ENCODE data around the gene C20orf204.
A peak's percentile ranks its signal among the peaks of the same experiment; 100 is the strongest.

C20orf204 gene

DNA sequence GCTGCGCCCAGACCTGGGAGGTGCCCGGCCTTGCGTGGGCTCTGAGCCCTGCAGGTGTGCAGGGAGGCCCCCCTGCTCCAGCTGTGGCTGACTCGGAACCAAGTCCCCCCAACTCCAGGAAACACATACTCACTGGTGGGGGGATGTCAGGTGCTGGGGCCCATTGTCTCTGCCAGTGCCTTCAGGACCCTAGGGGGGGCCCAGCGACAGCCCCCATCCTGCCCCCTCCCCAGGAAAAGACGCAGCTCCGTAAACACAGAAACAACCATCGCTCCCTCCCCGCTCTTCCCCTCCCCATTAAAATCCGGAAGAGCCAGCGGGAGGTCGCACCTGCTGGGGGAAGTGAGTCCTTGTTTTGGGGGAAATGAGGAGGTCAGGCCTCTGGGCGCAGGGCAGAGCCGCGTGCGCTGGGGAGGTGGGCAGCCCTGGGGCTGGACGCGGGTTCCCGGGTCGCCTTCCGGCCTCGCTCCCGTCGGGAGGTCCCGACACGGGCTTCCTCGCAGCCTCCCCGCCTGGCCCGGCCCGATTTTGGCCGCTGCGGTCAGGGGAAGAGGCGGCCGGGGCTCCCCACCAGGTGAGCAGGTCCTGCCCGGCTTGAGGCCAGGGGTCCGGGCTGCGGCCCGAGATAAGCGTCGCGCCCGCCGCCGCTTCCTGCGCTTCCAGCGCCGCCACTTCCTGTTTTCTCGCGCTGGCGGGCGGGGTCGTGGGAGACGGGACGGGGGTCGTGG is 6.2 kb downstream of the C20orf204 start:
- no peak for DNase-seq

DNA sequence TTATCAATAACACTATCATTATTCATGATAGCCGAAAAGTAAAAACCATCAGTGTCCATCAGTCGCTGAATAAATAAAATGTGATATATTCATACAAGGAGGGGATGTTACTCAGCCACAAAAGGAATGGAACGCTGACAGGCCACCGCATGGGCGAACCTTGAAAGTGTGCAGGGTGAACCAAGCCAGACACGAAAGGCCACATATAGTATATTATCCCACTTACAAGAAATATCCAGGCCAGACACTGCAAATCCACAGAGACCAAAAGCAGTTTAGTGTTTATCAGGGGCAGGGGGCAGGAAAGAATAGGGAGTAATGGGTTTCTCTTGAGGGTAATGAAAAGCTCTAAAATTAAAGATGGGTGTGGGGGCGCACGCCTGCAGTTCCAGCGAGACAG is 7.8 kb downstream of the C20orf204 start:
- no peak for DNase-seq

DNA sequence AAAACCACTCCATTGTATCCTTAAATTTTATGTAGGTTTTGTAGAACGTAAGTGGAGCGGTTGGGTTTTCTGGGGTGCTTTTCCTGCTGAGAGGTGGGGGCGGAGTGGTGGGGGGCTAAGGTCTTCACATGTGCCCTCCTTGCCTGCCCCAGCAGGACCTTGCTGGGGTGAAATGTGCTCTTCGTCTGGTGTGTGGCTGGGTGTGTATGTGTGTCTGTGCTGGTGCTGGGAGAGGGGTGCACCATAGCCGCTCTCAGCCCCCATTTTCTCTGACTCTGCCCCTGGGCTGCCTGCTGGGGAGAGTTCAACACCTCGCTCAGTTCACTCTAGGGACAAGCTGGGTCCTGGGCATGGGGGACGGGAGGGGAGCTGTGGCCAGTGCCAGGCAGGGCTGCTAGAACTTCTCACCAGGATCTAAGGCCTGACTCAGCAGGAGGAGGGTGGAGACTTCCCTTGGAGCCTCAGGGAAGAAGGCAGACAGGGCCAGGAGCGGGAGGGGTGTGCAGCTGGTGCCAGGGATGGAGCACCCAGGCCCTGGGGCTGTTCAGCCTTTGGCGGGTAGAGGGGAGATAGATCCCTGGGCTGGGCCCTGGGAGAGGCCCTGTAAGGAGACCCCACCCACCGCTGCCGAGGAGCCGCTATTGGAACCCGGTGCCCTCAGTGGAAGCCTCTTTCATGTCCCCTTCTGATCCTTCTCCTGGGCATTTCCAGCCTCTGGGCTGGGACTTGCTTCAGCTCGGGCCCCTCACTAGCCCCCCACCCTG is 8.7 kb downstream of the C20orf204 start:
- no peak for DNase-seq

DNA sequence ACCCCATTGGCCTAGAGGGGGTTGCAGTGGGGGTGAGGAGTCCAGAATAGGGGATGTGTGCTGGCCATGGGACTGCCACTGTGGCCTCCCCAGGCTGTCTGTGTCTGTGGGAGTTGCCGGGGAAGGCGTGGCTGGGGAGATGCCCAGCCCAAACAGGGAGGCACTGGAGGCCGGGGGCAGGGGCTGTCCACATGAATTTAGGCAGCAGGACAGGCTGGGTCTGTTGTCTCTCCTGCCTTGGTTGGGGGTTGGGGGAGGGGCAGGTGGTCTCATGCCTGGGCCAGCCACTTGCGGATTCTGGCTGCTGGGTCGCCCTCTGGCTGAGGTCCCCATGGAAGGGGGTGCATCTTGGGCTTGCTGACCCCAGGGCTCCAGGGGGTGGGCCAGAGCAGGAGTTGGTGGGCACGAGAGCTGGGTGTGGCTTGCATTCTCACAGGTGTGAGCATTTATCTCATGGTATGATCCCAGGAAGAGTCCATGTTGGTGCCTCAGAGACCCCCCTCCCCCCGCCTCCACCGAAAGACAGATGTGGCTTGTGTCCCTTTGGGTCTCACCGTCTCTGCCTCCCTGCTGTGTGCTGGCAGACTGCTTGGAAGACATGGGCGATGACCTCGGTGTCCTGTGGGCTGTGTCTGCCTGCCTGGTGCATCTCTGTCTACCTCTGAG is 9.5 kb downstream of the C20orf204 start:
- no peak for DNase-seq

DNA sequence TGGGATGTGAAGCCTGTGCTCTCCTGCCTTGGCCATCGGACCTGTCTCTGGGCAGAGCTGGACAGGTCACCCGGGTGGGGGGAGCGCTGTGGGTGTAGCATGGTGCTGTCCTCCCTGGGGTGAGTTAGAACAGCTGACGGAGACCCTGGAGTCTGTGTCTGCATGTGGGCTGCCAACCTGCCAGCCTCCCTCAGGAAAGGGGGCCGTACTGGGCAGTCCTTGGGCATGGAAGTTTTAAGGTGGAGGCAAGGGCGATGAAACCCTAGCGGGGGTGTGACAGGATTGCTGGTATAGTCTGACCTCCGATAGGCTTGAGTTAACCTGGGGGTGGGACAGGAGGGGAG is 11.0 kb downstream of the C20orf204 start:
- DNase-seq = no peak

DNA sequence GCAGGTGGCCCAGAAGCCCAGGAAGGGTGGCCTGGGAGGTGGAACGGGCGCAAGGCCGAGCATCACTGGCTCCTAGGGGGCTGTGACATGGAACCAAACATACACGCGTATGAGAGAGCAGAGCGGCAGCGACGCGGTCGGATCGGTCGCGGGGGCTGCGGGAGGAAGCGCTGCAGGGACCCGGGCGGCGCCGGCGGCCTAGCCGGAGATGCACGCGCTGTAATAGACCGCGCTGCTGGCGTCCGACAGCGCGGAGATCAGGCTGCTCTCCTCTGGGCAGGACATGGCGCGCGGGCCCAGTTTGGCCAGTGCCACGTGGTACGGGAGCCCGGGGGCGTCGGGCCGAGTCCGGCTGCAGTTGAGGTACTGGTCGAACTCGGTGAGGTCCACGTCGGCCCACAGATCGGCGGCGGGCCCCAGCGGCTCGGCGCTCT is 12.0 kb downstream of the C20orf204 start:
- DNase-seq = no peak

DNA sequence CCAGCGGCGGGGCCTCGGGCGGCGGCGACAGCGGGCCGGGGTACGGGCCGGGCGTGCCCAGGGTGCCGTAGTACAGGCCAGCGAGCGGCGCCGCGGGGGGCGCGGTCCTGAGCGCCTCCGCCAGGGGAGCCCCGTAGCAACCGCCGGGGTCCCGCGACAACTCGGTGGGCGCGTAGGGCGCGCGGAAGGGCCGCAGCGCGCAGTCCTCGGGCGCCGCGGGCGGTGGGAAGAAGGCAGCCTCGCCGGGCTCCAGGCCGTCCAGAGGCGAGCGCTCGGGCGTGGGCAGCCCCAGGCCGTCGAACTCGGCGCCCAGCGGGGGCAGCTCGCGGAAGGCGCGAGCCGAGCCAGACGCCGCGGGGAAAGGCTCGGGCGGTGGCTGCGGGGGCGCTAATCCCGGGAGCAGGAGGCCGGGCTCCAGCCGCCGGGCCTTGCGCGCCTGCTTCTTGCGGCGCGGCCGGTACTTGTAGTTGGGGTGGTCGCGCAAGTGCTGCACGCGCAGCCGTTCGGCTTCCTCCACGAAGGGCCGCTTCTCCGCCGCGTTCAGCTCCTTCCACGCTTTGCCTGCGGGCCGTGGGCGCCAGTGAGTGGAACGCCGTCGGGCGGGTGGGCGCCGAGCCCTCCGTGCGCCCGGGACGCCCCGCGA is 12.5 kb downstream of the C20orf204 start:
- no peak for DNase-seq

DNA sequence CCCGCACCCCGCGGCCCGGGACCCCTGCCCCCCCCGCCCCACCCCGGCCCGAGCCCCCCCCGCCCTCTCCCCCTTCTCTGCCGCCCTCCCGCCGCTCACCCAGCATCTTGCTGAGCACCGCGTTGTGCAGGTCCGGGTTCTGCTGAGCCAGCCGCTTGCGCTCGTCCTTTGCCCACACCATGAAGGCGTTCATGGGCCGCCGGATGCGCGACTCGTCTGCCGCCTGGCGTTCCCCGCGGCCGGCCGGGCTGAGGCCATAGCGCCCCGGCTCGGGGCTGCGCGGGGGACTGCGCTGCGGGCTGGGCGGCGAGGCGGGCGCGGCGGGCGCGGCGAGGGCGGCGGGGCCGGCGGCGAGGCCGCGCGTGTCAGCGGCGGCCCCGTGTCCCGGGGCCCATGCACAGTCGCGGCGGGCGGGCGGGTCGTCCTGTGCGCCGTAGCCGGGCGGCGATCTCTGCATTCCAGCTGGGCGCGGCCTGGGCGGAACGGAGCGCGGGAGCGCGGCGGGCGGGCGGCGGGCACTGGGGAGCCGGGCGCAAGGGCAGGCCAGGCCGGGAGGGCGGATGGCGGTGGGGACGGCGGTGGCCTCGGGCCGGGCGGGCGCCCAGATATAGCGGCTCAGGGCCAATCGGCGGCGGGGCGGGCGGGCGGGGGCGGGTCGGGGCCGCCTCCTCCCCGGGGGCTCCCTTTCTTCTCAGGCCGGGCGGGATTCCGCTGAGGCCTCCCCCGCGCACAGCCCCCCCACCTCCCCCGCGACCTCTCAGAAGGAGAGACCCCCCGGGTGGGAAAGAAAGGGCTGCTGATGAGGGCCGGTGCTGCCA is 13.3 kb downstream of the C20orf204 start, which contains the start of gene SOX18:
SOX18 (minus strand) TSS at position 580 of the 818 bp plus-strand sequence; CDS start at position 457, 123 bp downstream.
- peak; percentile 55 for DNase-seq

DNA sequence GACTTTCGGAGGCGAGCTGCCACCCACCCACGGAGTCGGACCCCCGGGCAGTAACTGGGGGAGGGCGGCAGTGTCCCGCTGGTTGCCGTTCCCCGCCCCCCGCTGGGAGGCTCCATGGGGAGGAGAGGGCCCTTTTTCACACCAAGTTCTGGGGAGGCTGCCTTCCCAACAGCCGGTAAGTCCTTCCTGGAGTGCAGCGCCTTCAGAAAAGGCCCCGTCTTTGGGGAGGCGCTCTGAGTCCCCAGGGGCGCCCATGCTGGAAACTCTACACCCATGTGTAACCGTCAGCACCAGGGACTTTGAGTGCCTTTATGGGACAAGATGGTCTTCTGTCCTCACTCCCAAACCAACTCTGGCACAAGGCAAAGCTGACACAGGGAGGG is 13.9 kb downstream of the C20orf204 start:
- no peak for DNase-seq

DNA sequence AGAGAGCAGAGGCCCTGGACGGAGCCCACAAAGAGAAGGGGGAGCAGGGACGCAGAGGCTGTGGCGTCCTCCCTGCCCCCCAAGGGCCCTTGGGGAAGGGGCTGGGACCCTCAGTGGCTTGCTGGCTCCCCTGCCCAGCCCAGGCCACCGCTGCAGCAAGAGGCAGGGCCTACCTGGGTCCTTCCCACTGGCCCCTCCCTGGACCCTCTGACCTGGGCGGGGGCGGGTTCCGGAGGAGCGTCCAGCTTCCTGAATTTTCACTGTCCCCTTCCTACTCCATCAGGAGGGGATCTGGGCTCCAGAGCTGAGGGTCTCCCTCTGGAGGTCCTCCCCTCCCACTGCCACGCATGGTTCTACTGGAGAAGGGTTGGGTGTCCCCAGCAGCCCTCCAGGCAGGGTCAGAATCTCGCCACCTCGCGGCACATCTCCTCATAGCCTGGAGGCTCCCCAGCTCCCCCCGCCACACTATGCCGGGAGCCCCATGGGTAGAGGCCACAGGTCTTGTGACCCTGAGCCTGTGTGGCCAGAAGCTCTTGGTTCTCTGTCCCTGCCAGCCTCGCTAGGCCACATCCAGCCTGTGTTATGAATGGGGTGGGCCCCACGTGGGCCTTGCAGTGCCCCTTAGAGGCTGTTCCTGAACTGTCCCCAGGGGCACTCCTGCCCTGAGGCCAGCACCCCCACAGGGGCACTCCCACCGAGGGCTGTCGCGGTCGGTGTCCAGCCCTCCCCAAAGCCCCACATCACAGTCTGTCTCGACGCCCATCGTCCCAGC is 14.5 kb downstream of the C20orf204 start:
- no peak for DNase-seq

DNA sequence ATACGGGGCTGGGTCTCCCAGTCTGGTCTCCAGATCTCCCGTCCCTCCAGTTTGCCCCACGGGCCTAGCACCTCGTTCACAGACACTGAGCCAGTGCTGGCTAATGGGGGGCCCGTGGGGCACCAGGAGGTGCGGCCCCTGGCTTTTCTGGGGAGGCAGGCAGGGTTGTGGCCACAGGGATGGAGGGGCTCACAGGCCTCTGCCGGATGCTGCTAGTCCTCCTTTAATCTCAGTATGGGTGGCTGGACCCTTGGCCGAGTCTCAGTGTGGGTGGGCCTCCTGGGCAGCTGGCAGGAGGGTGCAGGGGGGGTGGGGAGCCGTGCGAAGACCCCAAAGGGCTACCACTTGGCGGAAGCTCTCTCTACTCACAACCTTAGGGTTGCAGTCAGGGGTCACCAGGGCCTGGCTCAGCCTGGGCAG is 15.1 kb downstream of the C20orf204 start:
- no peak for DNase-seq

DNA sequence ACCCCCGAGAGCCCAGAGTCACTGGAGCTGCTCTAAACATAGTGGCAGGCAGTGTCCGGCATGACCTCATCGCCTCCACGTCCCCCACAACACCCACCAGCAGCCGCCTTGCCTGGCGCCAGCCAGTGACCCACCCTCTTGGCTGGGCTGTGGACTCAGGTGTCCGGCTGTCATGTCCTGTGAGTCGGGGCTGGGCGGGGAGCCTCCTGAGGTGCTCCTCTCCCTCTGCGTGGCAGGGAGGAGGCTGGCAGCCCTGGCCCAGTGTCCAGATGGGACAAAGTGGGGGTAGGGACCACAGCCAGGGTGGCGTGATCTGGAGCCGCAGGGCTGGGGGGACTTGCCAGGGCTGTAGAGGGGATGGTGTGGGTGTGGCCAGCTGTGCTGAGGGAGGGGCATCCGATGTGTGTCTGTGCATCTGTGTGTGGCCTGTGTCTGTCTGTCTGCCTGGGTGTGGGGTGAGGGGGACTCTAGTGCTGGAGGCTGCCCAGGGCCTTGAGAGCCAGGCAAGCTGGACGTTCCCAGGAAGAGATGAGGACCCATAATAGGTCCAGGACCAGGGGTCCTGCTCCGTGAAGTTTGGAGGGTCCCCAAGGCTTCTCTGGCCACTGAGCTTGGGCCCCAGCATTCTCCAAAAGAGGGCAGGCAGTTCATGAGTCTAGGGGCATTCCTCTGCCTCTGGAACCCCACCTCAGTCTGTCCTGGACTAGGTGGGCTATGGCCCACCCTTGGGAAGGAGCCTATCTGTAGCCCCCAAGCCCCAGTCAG is 15.8 kb downstream of the C20orf204 start:
- DNase-seq = no peak

DNA sequence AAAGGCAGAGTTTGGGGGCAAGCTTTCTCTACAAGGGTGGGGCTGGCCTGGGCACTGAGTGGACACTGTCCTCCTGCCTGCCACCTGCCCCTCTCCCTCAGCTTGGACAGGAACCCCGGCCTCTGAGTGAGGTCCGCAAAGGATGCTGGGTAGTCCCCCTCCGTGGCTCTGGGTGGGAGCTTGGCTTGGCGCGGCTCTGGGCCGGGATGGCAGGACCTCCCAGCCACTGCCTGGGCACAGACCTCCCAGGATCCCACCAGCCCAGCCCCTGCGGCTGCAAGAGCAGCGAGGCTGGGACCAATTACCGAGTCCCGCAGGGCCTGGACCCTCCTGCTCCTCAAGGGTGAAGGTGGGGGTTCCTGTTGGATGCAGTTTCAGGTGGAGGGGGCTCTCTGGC is 16.3 kb downstream of the C20orf204 start:
- no peak for DNase-seq

DNA sequence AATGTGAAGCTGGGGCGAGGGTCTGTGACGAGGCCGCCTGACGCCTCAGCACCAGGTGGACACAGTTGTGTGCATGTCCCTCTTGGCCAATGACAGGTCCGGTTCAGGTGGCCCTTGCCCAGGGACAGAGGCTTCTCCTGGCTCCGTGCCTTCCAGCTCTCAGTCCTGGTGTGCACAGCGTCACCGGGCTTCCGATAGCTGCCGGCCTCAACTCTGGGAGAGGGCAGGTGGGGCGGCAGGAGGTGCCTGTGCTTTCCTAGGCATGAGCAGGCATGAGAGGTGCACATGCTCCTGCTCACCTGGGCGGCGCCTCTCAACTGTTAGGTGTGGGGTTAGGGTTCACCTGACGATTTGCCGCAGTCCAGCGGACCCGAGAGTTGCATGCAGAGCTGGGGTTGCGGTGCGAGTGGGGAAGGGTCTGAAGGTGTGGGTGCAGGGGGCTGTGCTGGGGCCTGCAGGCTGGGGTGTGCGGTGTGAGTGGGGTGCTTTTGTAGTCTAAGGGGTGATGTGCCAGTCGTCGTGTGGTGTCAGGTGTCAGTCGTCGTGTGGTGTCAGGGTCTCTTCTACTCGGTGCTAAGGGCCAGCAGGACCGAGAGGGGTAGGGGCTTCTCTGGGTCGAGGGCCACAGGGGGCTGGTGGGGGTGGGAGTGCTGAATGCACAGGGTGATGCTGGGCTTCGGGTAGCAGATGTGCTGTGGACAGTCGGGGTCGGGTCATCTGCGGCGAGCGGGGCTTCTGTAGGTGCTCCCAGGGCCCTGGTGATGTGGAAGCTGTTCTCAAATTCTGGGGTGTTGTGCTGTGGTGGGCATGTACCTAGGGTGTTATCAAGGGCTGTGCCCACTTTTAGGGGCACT is 17.2 kb downstream of the C20orf204 start:
- no peak for DNase-seq

DNA sequence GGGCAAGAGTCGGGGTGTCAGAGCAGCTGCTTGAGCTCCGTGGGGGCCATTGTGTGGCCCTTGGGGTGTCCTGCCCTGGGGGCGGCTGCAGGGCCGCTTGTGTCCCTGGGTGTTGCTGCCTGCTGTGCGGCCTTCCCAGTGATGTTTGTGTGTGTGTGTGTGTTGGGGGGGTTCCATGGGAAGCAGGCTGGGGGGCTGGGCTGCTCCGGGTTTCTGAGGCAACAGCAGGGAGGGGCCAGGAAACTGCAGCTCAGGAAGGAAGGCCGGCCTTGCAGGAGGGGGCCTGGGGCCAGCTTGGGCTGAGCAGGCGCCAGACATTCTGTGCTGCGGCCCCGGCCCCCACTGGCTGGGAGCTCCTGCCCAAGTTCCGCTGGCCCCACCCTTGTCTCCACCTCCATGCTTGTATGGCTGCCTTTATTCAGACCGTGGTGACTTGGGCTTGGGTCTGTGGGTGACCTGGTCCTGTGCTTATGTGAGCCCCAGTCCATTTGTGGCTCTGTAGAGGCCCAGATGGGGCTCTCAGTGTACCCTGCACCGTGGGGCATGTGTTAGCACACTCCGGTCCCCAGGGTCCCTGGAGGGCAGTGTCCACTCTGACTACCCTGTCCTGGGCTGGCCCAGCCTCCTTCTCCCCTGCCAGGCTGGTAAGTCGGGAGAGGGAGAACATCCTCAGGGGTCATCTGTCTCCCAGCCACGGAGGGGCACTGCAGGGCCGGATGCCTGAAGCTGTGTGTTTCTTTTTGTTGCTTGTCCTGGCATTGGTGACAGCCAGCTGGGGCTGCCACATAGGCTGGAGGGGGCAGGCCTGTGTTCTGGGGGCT is 18.1 kb downstream of the C20orf204 start:
- no peak for DNase-seq

DNA sequence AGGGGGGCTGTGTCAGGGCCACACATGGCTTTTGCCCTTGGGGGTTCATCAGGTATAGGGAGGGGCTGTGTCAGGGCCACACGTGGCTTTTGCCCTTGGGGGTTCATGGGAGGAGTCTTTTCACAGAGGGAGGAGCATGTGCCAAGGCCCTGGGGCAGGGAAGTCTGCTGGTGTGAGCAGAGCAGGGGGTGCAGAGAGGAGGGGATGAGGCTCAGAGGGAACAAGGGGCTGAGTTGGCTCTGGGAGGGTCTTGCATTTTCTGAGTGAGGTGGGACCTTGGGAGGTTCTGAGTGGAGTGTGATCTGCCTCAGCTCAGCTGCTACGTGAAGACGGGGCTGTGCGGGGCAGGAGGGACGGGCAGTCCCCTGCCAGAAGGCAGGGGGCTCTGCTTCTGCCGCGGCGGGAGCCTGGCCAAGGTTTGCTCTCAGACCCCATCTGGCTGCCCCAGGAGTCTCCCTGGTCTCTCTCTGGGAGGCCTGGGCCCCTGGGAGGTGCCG is 19.5 kb downstream of the C20orf204 start:
- no peak for DNase-seq

DNA sequence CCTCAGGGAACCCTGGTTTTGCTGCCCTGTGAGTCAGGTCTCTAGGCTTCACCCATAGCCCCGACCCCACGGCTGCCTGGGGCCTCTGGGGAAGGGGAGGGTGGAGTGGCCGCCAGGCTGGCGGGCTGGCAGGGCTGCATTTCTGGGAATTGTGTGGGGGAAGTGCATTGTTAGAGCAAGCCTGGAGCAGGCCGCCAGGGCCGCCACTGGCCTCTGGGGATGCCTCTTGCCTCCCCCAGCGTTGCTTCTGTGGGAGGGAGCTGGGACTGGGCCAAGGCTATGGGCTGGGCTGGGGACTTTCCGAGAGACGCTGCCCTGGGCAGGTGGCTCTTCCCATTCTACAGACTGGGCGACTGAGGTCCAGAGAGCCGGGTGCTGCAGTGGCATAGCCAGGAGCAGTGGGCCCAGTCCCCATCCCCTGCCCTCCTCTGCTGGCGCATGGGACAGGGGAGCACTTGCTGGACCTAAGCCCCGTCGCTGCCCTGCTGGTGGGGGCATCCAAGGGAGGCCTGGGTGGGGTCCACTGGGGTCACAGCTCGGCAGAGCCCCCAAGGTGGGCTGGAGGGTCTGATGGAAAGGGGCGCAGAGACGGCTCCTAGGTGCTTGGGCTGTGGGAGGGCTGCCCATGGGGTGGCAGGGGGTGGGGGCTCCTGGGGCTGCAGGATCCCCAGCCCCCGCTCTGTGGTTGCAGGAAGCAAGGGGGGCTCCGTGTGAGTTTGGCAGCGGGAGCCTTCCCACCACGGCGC is 20.1 kb downstream of the C20orf204 start:
- DNase-seq = no peak

DNA sequence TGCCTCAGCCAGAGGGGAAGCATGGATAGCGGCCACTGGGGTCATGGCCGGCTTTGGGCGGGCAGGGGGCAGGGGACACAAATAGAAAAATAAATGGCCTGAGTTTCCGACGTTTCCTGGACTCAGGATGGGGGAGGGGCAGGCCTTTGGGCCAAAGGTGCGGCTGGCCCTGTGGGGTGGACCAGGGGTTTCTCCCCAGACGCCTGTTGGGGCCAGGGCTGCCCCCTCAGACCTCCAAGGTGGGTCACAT is 20.6 kb downstream of the C20orf204 start:
- DNase-seq = no peak

All from activated CD4-positive, alpha-beta T cell treated with anti-CD3 and anti-CD28 coated beads, Interleukin-2, Interleukin-6, amounts not matched to agents 100 ng/mL and 50 ng/mL, durations not matched to agents 16 hours and 8 hours (primary cell).